A549 (cell line): ENCODE measurements around the gene MAP2.

Source experiments
- CEBPB ChIP-seq, 2 experiments: fragments of >200 bp in 1 of 2; sonication (Bioruptor Twin) in 1 of 2; formaldehyde crosslinking in 1 of 2; IDR thresholded peaks; 2 replicates each; pipeline ENCODE4 v1.6.1; 2012 to 2016
- CHD2 ChIP-seq: fragments of 150-350 bp; IDR thresholded peaks from 2 replicates; pipeline ENCODE4 v1.6.1; 2014; ENCODE audit warnings: low read length; ENCODE audit not compliant: partially characterized antibody
- EP300 ChIP-seq, 2 experiments: fragments of >200 bp; sonication (Bioruptor Twin); formaldehyde crosslinking; IDR thresholded peaks; 2 replicates in 1 of 2; 3 replicates in 1 of 2; pipeline ENCODE4 v1.6.1; 2016 to 2017
- KDM1A ChIP-seq: fragments of 200-600 bp; sonication (generic); IDR thresholded peaks from 2 replicates; pipeline ENCODE4 v1.6.1; 2016; ENCODE audit warnings: low read depth, mild to moderate bottlenecking
- MAX ChIP-seq: IDR thresholded peaks from 2 replicates; pipeline ENCODE4 v1.6.1; 2012
- MYC ChIP-seq: IDR thresholded peaks from 2 replicates; pipeline ENCODE4 v1.6.1; 2012; ENCODE audit warnings: mild to moderate bottlenecking, inconsistent platforms, low read length, improper control_type of control experiment, borderline replicate concordance
- NR3C1 ChIP-seq: fragments of >200 bp; sonication (Bioruptor Twin); formaldehyde crosslinking; IDR thresholded peaks from 3 replicates; pipeline ENCODE4 v1.6.1; 2017
- POLR2A ChIP-seq: IDR thresholded peaks from 2 replicates; pipeline ENCODE4 v1.6.1; 2012; ENCODE audit warnings: mild to moderate bottlenecking, low read length
- POLR2AphosphoS2 ChIP-seq: conservative IDR thresholded peaks from 2 replicates; pipeline ENCODE4 v1.6.1; 2012; ENCODE audit warnings: low read length, improper control_type of control experiment, inconsistent platforms
- SREBF2 ChIP-seq: fragments of 450-650 bp; IDR thresholded peaks from 2 replicates; pipeline ENCODE4 v1.6.1; 2014; ENCODE audit warnings: mild to moderate bottlenecking, moderate library complexity
- ZC3H11A ChIP-seq: fragments of 450-650 bp; IDR thresholded peaks from 2 replicates; pipeline ENCODE4 v1.6.1; 2014; ENCODE audit warnings: antibody characterized with exemption, mild to moderate bottlenecking
- TF ChIP-seq, protein P1 (sequence below): fragments of >200 bp; sonication (Bioruptor Twin); formaldehyde crosslinking; IDR thresholded peaks from 3 replicates; pipeline ENCODE4 v1.5.1; 2016
- TF ChIP-seq, protein P2 (sequence below): fragments of 200-600 bp; sonication (generic); IDR thresholded peaks from 2 replicates; pipeline ENCODE4 v1.6.1; 2016; ENCODE audit warnings: antibody characterized with exemption, mild to moderate bottlenecking, moderate library complexity

GRCh38 chr2:209529579-209529978, 105.7 kb downstream of the MAP2 start:
- TF ChIP-seq, protein P1, sequence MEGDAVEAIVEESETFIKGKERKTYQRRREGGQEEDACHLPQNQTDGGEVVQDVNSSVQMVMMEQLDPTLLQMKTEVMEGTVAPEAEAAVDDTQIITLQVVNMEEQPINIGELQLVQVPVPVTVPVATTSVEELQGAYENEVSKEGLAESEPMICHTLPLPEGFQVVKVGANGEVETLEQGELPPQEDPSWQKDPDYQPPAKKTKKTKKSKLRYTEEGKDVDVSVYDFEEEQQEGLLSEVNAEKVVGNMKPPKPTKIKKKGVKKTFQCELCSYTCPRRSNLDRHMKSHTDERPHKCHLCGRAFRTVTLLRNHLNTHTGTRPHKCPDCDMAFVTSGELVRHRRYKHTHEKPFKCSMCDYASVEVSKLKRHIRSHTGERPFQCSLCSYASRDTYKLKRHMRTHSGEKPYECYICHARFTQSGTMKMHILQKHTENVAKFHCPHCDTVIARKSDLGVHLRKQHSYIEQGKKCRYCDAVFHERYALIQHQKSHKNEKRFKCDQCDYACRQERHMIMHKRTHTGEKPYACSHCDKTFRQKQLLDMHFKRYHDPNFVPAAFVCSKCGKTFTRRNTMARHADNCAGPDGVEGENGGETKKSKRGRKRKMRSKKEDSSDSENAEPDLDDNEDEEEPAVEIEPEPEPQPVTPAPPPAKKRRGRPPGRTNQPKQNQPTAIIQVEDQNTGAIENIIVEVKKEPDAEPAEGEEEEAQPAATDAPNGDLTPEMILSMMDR: no peak
- TF ChIP-seq POLR2A (no peak), POLR2AphosphoS2 (no peak), NR3C1 (no peak), KDM1A (no peak), CHD2 (no peak), EP300 (IDR thresholded peaks at IDR 0.05) (no peak), SREBF2 (no peak), MYC (no peak), CEBPB (IDR thresholded peaks at IDR 0.05) (no peak), ZC3H11A (no peak), MAX (no peak)
- TF ChIP-seq, protein P2, sequence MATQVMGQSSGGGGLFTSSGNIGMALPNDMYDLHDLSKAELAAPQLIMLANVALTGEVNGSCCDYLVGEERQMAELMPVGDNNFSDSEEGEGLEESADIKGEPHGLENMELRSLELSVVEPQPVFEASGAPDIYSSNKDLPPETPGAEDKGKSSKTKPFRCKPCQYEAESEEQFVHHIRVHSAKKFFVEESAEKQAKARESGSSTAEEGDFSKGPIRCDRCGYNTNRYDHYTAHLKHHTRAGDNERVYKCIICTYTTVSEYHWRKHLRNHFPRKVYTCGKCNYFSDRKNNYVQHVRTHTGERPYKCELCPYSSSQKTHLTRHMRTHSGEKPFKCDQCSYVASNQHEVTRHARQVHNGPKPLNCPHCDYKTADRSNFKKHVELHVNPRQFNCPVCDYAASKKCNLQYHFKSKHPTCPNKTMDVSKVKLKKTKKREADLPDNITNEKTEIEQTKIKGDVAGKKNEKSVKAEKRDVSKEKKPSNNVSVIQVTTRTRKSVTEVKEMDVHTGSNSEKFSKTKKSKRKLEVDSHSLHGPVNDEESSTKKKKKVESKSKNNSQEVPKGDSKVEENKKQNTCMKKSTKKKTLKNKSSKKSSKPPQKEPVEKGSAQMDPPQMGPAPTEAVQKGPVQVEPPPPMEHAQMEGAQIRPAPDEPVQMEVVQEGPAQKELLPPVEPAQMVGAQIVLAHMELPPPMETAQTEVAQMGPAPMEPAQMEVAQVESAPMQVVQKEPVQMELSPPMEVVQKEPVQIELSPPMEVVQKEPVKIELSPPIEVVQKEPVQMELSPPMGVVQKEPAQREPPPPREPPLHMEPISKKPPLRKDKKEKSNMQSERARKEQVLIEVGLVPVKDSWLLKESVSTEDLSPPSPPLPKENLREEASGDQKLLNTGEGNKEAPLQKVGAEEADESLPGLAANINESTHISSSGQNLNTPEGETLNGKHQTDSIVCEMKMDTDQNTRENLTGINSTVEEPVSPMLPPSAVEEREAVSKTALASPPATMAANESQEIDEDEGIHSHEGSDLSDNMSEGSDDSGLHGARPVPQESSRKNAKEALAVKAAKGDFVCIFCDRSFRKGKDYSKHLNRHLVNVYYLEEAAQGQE: no peak
